Measurements from ENCODE around the gene KIAA0232. TPM values are rescaled to one million over a fixed set of nuclear protein-coding genes. Genes with fewer than 3 reads are reported as not detected.

The KIAA0232 gene
- total and polyA plus RNA-seq, 12 donors, result 7.3 to 45.2 (median 27.4) TPM

- intact Hi-C loops (cut with DNase I), result no loop called here
- DNase-seq, result no peak
Measured at GRCh38 chr4:6876440-6876839, 93.9 kb downstream of the KIAA0232 start.

GRCh38 chr4:6877067-6877466 is 94.5 kb downstream of the KIAA0232 start:
- no peak for DNase-seq
- no peak for TF ChIP-seq CTCF (IDR thresholded peaks at IDR 0.05)
- TF ChIP-seq POLR2A (IDR thresholded peaks at IDR 0.05), result no peak
- Histone ChIP-seq H3K27me3 (no peaks in the 10 kb centered on the region), H3K4me1 (replicated peaks in 1 of 2) (no peaks in the 10 kb centered on the region), H3K36me3 (replicated peaks in 1 of 2) (peaks cover 0 to 70% of the 10 kb centered on the region in 2 donors), H3K27ac (no peak overlapping the region), H3K4me3 (no peak overlapping the region), H3K9me3 (replicated peaks in 1 of 3) (no peaks in the 10 kb centered on the region)
- intact Hi-C loops (cut with DNase I), result no loop called here
- 92 to 95% (median 93%) methylated on average over 14 of the region's 14 CpGs for WGBS, 4 donors

More at GRCh38 chr4:6876440-6876839, 93.9 kb downstream of the KIAA0232 start:
- whole genome bisulfite sequencing, 4 donors, result 90 to 94% (median 92%) methylated on average over 5 of the region's 5 CpGs
- no peak overlapping the region for H3K27ac ChIP-seq
- peaks cover 0 to 70% of the 10 kb centered on the region in 2 donors for H3K36me3 ChIP-seq (replicated peaks in 1 of 2)
- no peaks in the 10 kb centered on the region for H3K27me3 ChIP-seq
- H3K4me1 ChIP-seq (replicated peaks in 1 of 2), result no peaks in the 10 kb centered on the region
- no peaks in the 10 kb centered on the region for H3K9me3 ChIP-seq (replicated peaks in 1 of 3)
- no peak overlapping the region for H3K4me3 ChIP-seq
- TF ChIP-seq CTCF (IDR thresholded peaks at IDR 0.05) (no peak), POLR2A (IDR thresholded peaks at IDR 0.05) (no peak)

- Histone ChIP-seq H3K4me3 (no peak overlapping the region), H3K27me3 (no peaks in the 10 kb centered on the region), H3K9me3 (replicated peaks in 1 of 3) (no peaks in the 10 kb centered on the region), H3K4me1 (replicated peaks in 1 of 2) (no peaks in the 10 kb centered on the region), H3K27ac (no peak overlapping the region), H3K36me3 (replicated peaks in 1 of 2) (peaks cover 0 to 73% of the 10 kb centered on the region in 2 donors)
- no peak for TF ChIP-seq POLR2A (IDR thresholded peaks at IDR 0.05)
- no peak for TF ChIP-seq CTCF (IDR thresholded peaks at IDR 0.05)
- no peak for DNase-seq
- intact Hi-C loops (cut with DNase I), result no loop called here
- 75 to 90% (median 77%) methylated on average over 10 to 11 of the region's 11 CpGs for WGBS, 4 donors
Measured at GRCh38 chr4:6878451-6879059, 96.0 kb downstream of the KIAA0232 start.

- Histone ChIP-seq H3K4me1 (replicated peaks in 1 of 2) (peaks cover under 1 to 4% of the 10 kb centered on the region in 2 donors), H3K4me3 (no peak overlapping the region), H3K9me3 (replicated peaks in 1 of 3) (no peaks in the 10 kb centered on the region), H3K27ac (no peak overlapping the region), H3K27me3 (no peaks in the 10 kb centered on the region), H3K36me3 (replicated peaks in 1 of 2) (peaks cover 0 to 66% of the 10 kb centered on the region in 2 donors)
- intact Hi-C loops (cut with DNase I), result no loop called here
- DNase-seq, result no peak
- TF ChIP-seq POLR2A (IDR thresholded peaks at IDR 0.05), result no peak
- no peak for TF ChIP-seq CTCF (IDR thresholded peaks at IDR 0.05)
- 91 to 94% (median 92%) methylated on average over 7 of the region's 7 CpGs for WGBS, 4 donors
Measured at GRCh38 chr4:6880691-6881090, 98.2 kb downstream of the KIAA0232 start.
